Urinary bladder (tissue), 4 donors: Measurements from ENCODE around the gene SDF2L1. TPM values are rescaled to one million over a fixed set of nuclear protein-coding genes. Genes with fewer than 3 reads are reported as not detected.

Experiments used
- DNase-seq: peaks from one replicate; pipeline ENCODE4 v3.0.0-alpha.2; 2015; ENCODE audit errors: extremely low spot score
- H3K27ac ChIP-seq: one replicate; pipeline ENCODE4 v1.5.1; 2013; ENCODE audit warnings: low read depth, mild to moderate bottlenecking, moderate library complexity
- H3K36me3 ChIP-seq: one replicate; pipeline ENCODE4 v1.6.1; 2013; ENCODE audit warnings: mild to moderate bottlenecking, moderate library complexity; ENCODE audit not compliant: insufficient read depth
- H3K4me1 ChIP-seq: one replicate; pipeline ENCODE4 v1.6.1; 2013; ENCODE audit warnings: mild to moderate bottlenecking, moderate library complexity; ENCODE audit not compliant: insufficient read depth
- H3K4me3 ChIP-seq: one replicate; pipeline ENCODE4 v1.5.1; 2013; ENCODE audit warnings: low read depth, low read length
- WGBS: extraction: QIAGEN DNeasy Blood & Tissue Kit; methylation state at CpG from one replicate; pipeline ENCODE4 v1.1.7; 2013; 5-methylcytosine and 5-hydroxymethylcytosine counted together
- polyA plus RNA-seq: library from polyadenylated mRNA; stranded (reverse); fragments of 200-250 nt; gene quantifications from one replicate; pipeline ENCODE4 v1.2.3, GENCODE V29; 2013
- total RNA-seq: library from RNA; depleted of rRNA; stranded (reverse); fragments of >200 nt; gene quantifications from one replicate; pipeline ENCODE4 v1.2.3, GENCODE V29; 2014
- donor health status: healthy with polysubstance abuse.
- donor health status: healthy.

The SDF2L1 gene
- total and polyA plus RNA-seq, 2 donors, result 5.1 to 58.0 TPM

- Histone ChIP-seq H3K4me3 (no peak overlapping the region), H3K27ac (no peak overlapping the region), H3K36me3 (peaks cover 2% of the 10 kb centered on the region), H3K4me1 (no peaks in the 10 kb centered on the region)
- DNase-seq, result no peak
- WGBS, result 74% methylated on average over 4 of the region's 4 CpGs
Observed at GRCh38 chr22:21626073-21626734, 15.9 kb upstream of the SDF2L1 start.

- DNase-seq, result no peak
- Histone ChIP-seq H3K36me3 (peaks cover 2% of the 10 kb centered on the region), H3K4me1 (no peaks in the 10 kb centered on the region), H3K27ac (no peak overlapping the region), H3K4me3 (no peak overlapping the region)
- 76% methylated on average over 11 of the region's 11 CpGs for WGBS
Observed at GRCh38 chr22:21626735-21627469, 15.2 kb upstream of the SDF2L1 start.

- no peaks in the 10 kb centered on the region for H3K4me1 ChIP-seq
- H3K36me3 ChIP-seq, result peaks cover 2% of the 10 kb centered on the region
- no peak for DNase-seq
- H3K27ac ChIP-seq, result peak overlapping the region; percentile 44
- peak overlapping the region; percentile 93 for H3K4me3 ChIP-seq
- WGBS, result 73% methylated on average over 74 of the region's 74 CpGs
Observed at GRCh38 chr22:21628386-21629254, 13.5 kb upstream of the SDF2L1 start.

GRCh38 chr22:21629255-21630149 lies 12.6 kb upstream of the SDF2L1 start, which contains the start of gene YDJC:
YDJC (minus strand) TSS chr22:21630022; CDS start chr22:21630014, 8 bp downstream.
- under 1% methylated on average over 93 of the region's 93 CpGs for WGBS
- peaks cover 2% of the 10 kb centered on the region for H3K36me3 ChIP-seq
- peak within 1 kb of the TSS; percentile 93 for H3K4me3 ChIP-seq
- peak within 1 kb of the TSS; percentile 90 for H3K27ac ChIP-seq
- H3K4me1 ChIP-seq, result no peaks in the 10 kb centered on the region
- no peak for DNase-seq

- Histone ChIP-seq H3K4me3 (no peak overlapping the region), H3K4me1 (no peaks in the 10 kb centered on the region), H3K27ac (no peak overlapping the region), H3K36me3 (peaks cover 2% of the 10 kb centered on the region)
- DNase-seq, result no peak
- 94% methylated on average over 4 of the region's 4 CpGs for WGBS
Observed at GRCh38 chr22:21631025-21631424, 11.1 kb upstream of the SDF2L1 start.

GRCh38 chr22:21632237-21632895 lies 9.7 kb upstream of the SDF2L1 start, which contains the start of gene CCDC116:
CCDC116 (plus strand) TSS chr22:21632760; CDS start chr22:21633182, 422 bp downstream.
- WGBS, result 52% methylated on average over 27 of the region's 27 CpGs

GRCh38 chr22:21632931-21633330 lies 9.2 kb upstream of the SDF2L1 start:
- no peak overlapping the region for H3K27ac ChIP-seq
- no peaks in the 10 kb centered on the region for H3K4me1 ChIP-seq
- peaks cover under 1% of the 10 kb centered on the region for H3K36me3 ChIP-seq
- WGBS, result 84% methylated on average over 18 of the region's 18 CpGs
- no peak for DNase-seq
- H3K4me3 ChIP-seq, result no peak overlapping the region

More at GRCh38 chr22:21632237-21632895, 9.7 kb upstream of the SDF2L1 start, which contains the start of gene CCDC116:
- no peaks in the 10 kb centered on the region for H3K4me1 ChIP-seq
- no peak within 1 kb of the TSS for H3K4me3 ChIP-seq
- H3K27ac ChIP-seq, result no peak within 1 kb of the TSS
- H3K36me3 ChIP-seq, result peaks cover 2% of the 10 kb centered on the region
- no peak for DNase-seq

- no peak for DNase-seq
- H3K4me3 ChIP-seq, result no peak overlapping the region
- 93% methylated on average over 4 of the region's 4 CpGs for WGBS
Observed at GRCh38 chr22:21633481-21633880, 8.6 kb upstream of the SDF2L1 start.

GRCh38 chr22:21634081-21634480 lies 8.0 kb upstream of the SDF2L1 start:
- H3K4me3 ChIP-seq, result no peak overlapping the region

More at GRCh38 chr22:21633481-21633880, 8.6 kb upstream of the SDF2L1 start:
- H3K4me1 ChIP-seq, result no peaks in the 10 kb centered on the region
- no peaks in the 10 kb centered on the region for H3K36me3 ChIP-seq
- no peak overlapping the region for H3K27ac ChIP-seq

GRCh38 chr22:21634844-21635243 lies 7.3 kb upstream of the SDF2L1 start:
- WGBS, result 71% methylated on average over 19 of the region's 19 CpGs
- no peaks in the 10 kb centered on the region for H3K4me1 ChIP-seq
- no peak overlapping the region for H3K27ac ChIP-seq
- no peaks in the 10 kb centered on the region for H3K36me3 ChIP-seq
- no peak for DNase-seq
- no peak overlapping the region for H3K4me3 ChIP-seq

More at GRCh38 chr22:21634081-21634480, 8.0 kb upstream of the SDF2L1 start:
- Histone ChIP-seq H3K27ac (no peak overlapping the region), H3K36me3 (no peaks in the 10 kb centered on the region), H3K4me1 (no peaks in the 10 kb centered on the region)
- 94% methylated on average over 16 of the region's 16 CpGs for WGBS
- DNase-seq, result no peak

- Histone ChIP-seq H3K27ac (no peak overlapping the region), H3K4me1 (no peaks in the 10 kb centered on the region), H3K4me3 (no peak overlapping the region), H3K36me3 (no peaks in the 10 kb centered on the region)
- DNase-seq, result no peak
- WGBS, result 82% methylated on average over 15 of the region's 15 CpGs
Observed at GRCh38 chr22:21635771-21636510, 6.2 kb upstream of the SDF2L1 start.
